Brain microvascular endothelial cell (primary cell): ENCODE data around the gene BCL2.

Experiments used
- DNase-seq: peaks from one replicate; pipeline ENCODE4 v3.0.0-alpha.2; 2020
- H3K27ac ChIP-seq: fragments of 250-450 bp; sonication (Bioruptor Pico); 2 replicates; pipeline ENCODE4 v1.5.1; 2020; ENCODE audit warnings: mild to moderate bottlenecking, moderate library complexity
- H3K27me3 ChIP-seq: fragments of 250-450 bp; sonication (Bioruptor Pico); replicated peaks from 2 replicates; pipeline ENCODE4 v1.5.1; 2020; ENCODE audit warnings: mild to moderate bottlenecking
- H3K36me3 ChIP-seq: fragments of 250-450 bp; sonication (Bioruptor Pico); replicated peaks from 2 replicates; pipeline ENCODE4 v1.5.1; 2020; ENCODE audit warnings: mild to moderate bottlenecking
- H3K4me3 ChIP-seq: 2 replicates; pipeline ENCODE4 v1.5.1; 2011; ENCODE audit warnings: low read depth, mild to moderate bottlenecking, control low read depth, low read length, moderate library complexity
- CTCF ChIP-seq: IDR thresholded peaks from 2 replicates; pipeline ENCODE4 v1.5.1; 2011; ENCODE audit warnings: low read depth, mild to moderate bottlenecking, moderate library complexity, low read length, control low read depth, inconsistent platforms; ENCODE audit errors: missing control alignments
- in situ Hi-C: cut with HindIII; loops from 2 replicates; pipeline ENCODE4 v1.10.0; 2017; ENCODE audit warnings: low sequenced_read_pairs, low pct_ligation_motif_present

The BCL2 gene

GRCh38 chr18:63119647-63120046 lies 199.9 kb downstream of the BCL2 start:
- no peak overlapping the region for H3K27ac ChIP-seq
- H3K4me3 ChIP-seq = no peak overlapping the region
- no peaks in the 10 kb centered on the region for H3K36me3 ChIP-seq
- no peak for DNase-seq
- TF ChIP-seq CTCF = peak; percentile 73
- H3K27me3 ChIP-seq = no peaks in the 10 kb centered on the region
- in situ Hi-C loops = no loop called here

GRCh38 chr18:63113899-63114565 lies 205.5 kb downstream of the BCL2 start:
- no peak for DNase-seq
- no peak overlapping the region for H3K4me3 ChIP-seq
- TF ChIP-seq CTCF = no peak
- H3K36me3 ChIP-seq = no peaks in the 10 kb centered on the region
- in situ Hi-C loops = no loop called here
- H3K27ac ChIP-seq = no peak overlapping the region
- no peaks in the 10 kb centered on the region for H3K27me3 ChIP-seq

GRCh38 chr18:63112706-63113105 lies 206.9 kb downstream of the BCL2 start:
- no peak for DNase-seq
- Histone ChIP-seq H3K27ac (no peak overlapping the region), H3K4me3 (no peak overlapping the region), H3K27me3 (no peaks in the 10 kb centered on the region), H3K36me3 (no peaks in the 10 kb centered on the region)
- no peak for TF ChIP-seq CTCF
- in situ Hi-C loops = no loop called here

GRCh38 chr18:63111671-63112402 lies 207.7 kb downstream of the BCL2 start:
- DNase-seq = no peak
- Histone ChIP-seq H3K27me3 (no peaks in the 10 kb centered on the region), H3K27ac (no peak overlapping the region), H3K4me3 (no peak overlapping the region), H3K36me3 (no peaks in the 10 kb centered on the region)
- in situ Hi-C loops = no loop called here
- TF ChIP-seq CTCF = no peak

GRCh38 chr18:63109802-63110201 lies 209.8 kb downstream of the BCL2 start:
- DNase-seq = no peak
- H3K36me3 ChIP-seq = no peaks in the 10 kb centered on the region

More at GRCh38 chr18:63109802-63110201, 209.8 kb downstream of the BCL2 start:
- Histone ChIP-seq H3K4me3 (no peak overlapping the region), H3K27ac (no peak overlapping the region), H3K27me3 (no peaks in the 10 kb centered on the region)
- no peak for TF ChIP-seq CTCF
- in situ Hi-C loops = no loop called here
